HepG2 (cell line): ENCODE measurements around the gene NME2. TPM values are rescaled to one million over a fixed set of nuclear protein-coding genes. Genes with fewer than 3 reads are reported as not detected.

Experiments
- ESRRA ChIP-seq: sonication (generic); formaldehyde crosslinking; IDR thresholded peaks from 2 replicates; pipeline ENCODE4 v1.5.1; 2020; ENCODE audit warnings: mild to moderate bottlenecking, low read depth, missing genetic modification reagents
- GATAD1 ChIP-seq: IDR thresholded peaks from 2 replicates; pipeline ENCODE4 v1.6.1; 2016; ENCODE audit warnings: missing genetic modification reagents, missing compliant biosample characterization
- KDM5A ChIP-seq: fragments of 200-600 bp; sonication (generic); IDR thresholded peaks from 2 replicates; pipeline ENCODE4 v1.7.0; 2018; ENCODE audit warnings: antibody characterized with exemption, mild to moderate bottlenecking, low read length, borderline replicate concordance
- SIX4 ChIP-seq: sonication (generic); formaldehyde crosslinking; IDR thresholded peaks from 2 replicates; pipeline ENCODE4 v1.4.0; 2020; ENCODE audit warnings: missing genetic modification reagents
- polyA plus RNA-seq, 8 experiments: library from polyadenylated mRNA; depleted of rRNA in 3 of 8; stranded (reverse) in 7 of 8; unstranded in 1 of 8; fragments of >200 nt; fragmentation: Illumina TruSeq in 4 of 8; extraction: Trizol in 4 of 8; gene quantifications; 2 replicates each; pipeline versions ENCODE4 v1.2.1 to v1.2.3, GENCODE V29; 2011 to 2016; ENCODE audit warnings: low read depth in 4 of 8, missing spikeins in 1 of 8, mixed read lengths in 1 of 8; ENCODE audit not compliant: insufficient read depth in 1 of 8
- total RNA-seq, 5 experiments: library from RNA; depleted of rRNA; stranded (reverse); fragments of >200 nt; fragmentation: Illumina TruSeq; extraction: Trizol; gene quantifications; 2 replicates each; pipeline ENCODE4 v1.2.3, GENCODE V29; 2016; ENCODE audit warnings: low read depth in 1 of 5
- TF ChIP-seq, protein P1 (sequence below), 2 experiments: fragments of 450-650 bp in 1 of 2; sonication (generic) in 1 of 2; formaldehyde crosslinking in 1 of 2; IDR thresholded peaks; 2 replicates each; pipeline versions ENCODE4 v1.6.1 to v1.8.0; 2016 to 2022; ENCODE audit warnings: antibody characterized with exemption in 1 of 2, mild to moderate bottlenecking in 1 of 2, missing genetic modification reagents in 1 of 2
- TF ChIP-seq, protein P2 (sequence below): sonication (generic); formaldehyde crosslinking; IDR thresholded peaks from 2 replicates; pipeline ENCODE4 v1.4.0; 2020; ENCODE audit warnings: mild to moderate bottlenecking, missing genetic modification reagents
- TF ChIP-seq, protein P3 (sequence below): sonication (generic); formaldehyde crosslinking; IDR thresholded peaks from 2 replicates; pipeline ENCODE4 v1.4.0; 2020; ENCODE audit warnings: missing genetic modification reagents
- TF ChIP-seq, protein P4 (sequence below), 2 experiments: sonication (generic) in 1 of 2; formaldehyde crosslinking in 1 of 2; IDR thresholded peaks; 2 replicates each; pipeline versions ENCODE4 v1.6.1 to v1.9.0; 2014 to 2022; ENCODE audit warnings: antibody characterized with exemption in 1 of 2, borderline replicate concordance in 1 of 2, inconsistent platforms in 1 of 2, low read depth in 1 of 2, missing genetic modification reagents in 1 of 2

The NME2 gene
- total and polyA plus RNA-seq, 2 of the 13 experiments (the other 11 are each of a cell fraction or from before 2014, with no cell fraction given) = 790 to 1,213 TPM

DNA sequence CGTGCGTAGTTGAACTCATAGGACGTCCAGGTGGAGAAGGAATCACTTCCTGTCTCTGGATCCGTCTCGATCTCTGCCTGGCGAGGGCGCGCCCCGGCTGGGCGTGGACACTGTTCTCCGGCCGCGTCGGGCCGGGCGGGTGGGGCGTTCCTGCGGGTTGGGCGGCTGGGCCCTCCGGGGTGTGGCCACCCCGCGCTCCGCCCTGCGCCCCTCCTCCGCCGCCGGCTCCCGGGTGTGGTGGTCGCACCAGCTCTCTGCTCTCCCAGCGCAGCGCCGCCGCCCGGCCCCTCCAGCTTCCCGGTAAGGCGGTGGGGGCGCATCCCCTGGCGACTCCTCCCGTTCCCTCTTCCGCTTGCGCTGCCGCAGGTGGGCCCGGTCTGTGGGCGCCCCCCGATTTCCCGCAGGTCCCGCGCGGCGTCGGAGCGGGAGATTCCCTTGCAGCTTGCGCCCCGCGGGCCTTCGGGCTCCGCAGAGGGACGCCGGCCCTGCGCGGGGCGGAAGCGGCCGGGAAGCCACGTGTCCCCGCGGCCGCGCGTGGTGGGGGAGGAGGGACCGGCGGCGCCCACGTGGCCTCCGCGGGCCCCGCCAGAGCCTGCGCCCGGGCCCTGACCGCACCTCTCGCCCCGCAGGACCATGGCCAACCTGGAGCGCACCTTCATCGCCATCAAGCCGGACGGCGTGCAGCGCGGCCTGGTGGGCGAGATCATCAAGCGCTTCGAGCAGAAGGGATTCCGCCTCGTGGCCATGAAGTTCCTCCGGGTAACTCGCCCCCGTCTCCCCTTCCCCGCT is at the start of gene NME2 (continued):
- TF ChIP-seq, protein P1, sequence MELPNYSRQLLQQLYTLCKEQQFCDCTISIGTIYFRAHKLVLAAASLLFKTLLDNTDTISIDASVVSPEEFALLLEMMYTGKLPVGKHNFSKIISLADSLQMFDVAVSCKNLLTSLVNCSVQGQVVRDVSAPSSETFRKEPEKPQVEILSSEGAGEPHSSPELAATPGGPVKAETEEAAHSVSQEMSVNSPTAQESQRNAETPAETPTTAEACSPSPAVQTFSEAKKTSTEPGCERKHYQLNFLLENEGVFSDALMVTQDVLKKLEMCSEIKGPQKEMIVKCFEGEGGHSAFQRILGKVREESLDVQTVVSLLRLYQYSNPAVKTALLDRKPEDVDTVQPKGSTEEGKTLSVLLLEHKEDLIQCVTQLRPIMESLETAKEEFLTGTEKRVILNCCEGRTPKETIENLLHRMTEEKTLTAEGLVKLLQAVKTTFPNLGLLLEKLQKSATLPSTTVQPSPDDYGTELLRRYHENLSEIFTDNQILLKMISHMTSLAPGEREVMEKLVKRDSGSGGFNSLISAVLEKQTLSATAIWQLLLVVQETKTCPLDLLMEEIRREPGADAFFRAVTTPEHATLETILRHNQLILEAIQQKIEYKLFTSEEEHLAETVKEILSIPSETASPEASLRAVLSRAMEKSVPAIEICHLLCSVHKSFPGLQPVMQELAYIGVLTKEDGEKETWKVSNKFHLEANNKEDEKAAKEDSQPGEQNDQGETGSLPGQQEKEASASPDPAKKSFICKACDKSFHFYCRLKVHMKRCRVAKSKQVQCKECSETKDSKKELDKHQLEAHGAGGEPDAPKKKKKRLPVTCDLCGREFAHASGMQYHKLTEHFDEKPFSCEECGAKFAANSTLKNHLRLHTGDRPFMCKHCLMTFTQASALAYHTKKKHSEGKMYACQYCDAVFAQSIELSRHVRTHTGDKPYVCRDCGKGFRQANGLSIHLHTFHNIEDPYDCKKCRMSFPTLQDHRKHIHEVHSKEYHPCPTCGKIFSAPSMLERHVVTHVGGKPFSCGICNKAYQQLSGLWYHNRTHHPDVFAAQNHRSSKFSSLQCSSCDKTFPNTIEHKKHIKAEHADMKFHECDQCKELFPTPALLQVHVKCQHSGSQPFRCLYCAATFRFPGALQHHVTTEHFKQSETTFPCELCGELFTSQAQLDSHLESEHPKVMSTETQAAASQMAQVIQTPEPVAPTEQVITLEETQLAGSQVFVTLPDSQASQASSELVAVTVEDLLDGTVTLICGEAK (IDR thresholded peaks at IDR 0.05) = no peak
- TF ChIP-seq, protein P1 (CRISPR knock-in tag; IDR thresholded peaks at IDR 0.05) = peak; percentile 77
- TF ChIP-seq, protein P2, sequence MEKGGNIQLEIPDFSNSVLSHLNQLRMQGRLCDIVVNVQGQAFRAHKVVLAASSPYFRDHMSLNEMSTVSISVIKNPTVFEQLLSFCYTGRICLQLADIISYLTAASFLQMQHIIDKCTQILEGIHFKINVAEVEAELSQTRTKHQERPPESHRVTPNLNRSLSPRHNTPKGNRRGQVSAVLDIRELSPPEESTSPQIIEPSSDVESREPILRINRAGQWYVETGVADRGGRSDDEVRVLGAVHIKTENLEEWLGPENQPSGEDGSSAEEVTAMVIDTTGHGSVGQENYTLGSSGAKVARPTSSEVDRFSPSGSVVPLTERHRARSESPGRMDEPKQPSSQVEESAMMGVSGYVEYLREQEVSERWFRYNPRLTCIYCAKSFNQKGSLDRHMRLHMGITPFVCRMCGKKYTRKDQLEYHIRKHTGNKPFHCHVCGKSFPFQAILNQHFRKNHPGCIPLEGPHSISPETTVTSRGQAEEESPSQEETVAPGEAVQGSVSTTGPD (CRISPR knock-in tag) = no peak
- TF ChIP-seq SIX4 (CRISPR knock-in tag) (0 out of 2 replicates have a peak, but pooled peaks have one; percentile 9), KDM5A (no peak), ESRRA (CRISPR knock-in tag) (peak; percentile 73), GATAD1 (peak; percentile 46; the same call in 1 of the 2 replicates)
- TF ChIP-seq, protein P3, sequence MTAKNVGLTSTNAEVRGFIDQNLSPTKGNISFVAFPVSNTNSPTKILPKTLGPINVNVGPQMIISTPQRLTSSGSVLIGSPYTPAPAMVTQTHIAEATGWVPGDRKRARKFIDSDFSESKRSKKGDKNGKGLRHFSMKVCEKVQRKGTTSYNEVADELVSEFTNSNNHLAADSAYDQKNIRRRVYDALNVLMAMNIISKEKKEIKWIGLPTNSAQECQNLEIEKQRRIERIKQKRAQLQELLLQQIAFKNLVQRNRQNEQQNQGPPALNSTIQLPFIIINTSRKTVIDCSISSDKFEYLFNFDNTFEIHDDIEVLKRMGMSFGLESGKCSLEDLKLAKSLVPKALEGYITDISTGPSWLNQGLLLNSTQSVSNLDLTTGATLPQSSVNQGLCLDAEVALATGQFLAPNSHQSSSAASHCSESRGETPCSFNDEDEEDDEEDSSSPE (CRISPR knock-in tag) = peak; percentile 51; the same call in 1 of the 2 replicates
- TF ChIP-seq, protein P4, sequence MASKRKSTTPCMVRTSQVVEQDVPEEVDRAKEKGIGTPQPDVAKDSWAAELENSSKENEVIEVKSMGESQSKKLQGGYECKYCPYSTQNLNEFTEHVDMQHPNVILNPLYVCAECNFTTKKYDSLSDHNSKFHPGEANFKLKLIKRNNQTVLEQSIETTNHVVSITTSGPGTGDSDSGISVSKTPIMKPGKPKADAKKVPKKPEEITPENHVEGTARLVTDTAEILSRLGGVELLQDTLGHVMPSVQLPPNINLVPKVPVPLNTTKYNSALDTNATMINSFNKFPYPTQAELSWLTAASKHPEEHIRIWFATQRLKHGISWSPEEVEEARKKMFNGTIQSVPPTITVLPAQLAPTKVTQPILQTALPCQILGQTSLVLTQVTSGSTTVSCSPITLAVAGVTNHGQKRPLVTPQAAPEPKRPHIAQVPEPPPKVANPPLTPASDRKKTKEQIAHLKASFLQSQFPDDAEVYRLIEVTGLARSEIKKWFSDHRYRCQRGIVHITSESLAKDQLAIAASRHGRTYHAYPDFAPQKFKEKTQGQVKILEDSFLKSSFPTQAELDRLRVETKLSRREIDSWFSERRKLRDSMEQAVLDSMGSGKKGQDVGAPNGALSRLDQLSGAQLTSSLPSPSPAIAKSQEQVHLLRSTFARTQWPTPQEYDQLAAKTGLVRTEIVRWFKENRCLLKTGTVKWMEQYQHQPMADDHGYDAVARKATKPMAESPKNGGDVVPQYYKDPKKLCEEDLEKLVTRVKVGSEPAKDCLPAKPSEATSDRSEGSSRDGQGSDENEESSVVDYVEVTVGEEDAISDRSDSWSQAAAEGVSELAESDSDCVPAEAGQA (IDR thresholded peaks at IDR 0.05; ENCODE audit: low read depth) = 0 out of 2 replicates have a peak, but pooled peaks have one; percentile 8
- TF ChIP-seq, protein P4 (CRISPR knock-in tag; IDR thresholded peaks at IDR 0.05; ENCODE audit: borderline replicate concordance) = peak; percentile 59; the same call in 1 of the 2 replicates
